Measurements from ENCODE around the gene CERK.

CERK gene

DNA sequence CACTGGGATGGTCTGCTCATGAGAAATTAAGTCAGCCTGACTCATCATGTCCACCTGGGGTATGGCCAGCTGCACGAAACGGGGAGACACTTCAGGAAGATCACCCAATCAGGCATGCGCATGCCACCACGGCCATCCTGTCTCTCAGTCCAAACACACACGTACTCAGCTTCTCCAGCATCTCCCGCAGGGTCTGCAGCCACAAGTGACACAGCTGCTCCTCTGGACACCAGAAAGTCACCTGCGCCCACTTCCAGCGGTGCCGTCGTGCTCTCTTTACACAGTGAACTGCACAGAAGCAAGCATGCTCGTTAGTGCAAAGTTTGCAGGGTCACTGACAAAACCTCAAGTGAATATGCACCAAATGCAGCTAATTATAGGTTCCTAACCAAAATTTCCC, 18.1 kb downstream of the CERK start:
- Histone ChIP-seq H3K36me3 (ENCODE audit: control insufficient read depth in 2 of 2, insufficient read depth in 1 of 2, low read length in 2 of 2) (peaks cover 30 to 45% of the 10 kb centered on the region in 2 experiments; a peak in 2 of 3 replicates), H3K9me3 (ENCODE audit: control insufficient read depth, insufficient read depth, low read depth, low read length) (no peaks in the 10 kb centered on the region), H3K4me1 (ENCODE audit: control insufficient read depth, insufficient read depth, low read length) (no peaks in the 10 kb centered on the region), H3K27ac (ENCODE audit: extremely low read depth, low read depth, low read length) (no peak overlapping the region), H3K4me3 (ENCODE audit: low read depth, low read length) (no peak overlapping the region)
- CTCF ChIA-PET, result interaction anchor here (1.2 to 1.3 kb wide), 2 partner anchors 8 to 157 kb away, joined by 3 read pairs; no protein-coding TSS in a partner anchor
- POLR2A ChIA-PET, result interaction anchor here (1.6 kb wide), 1 partner anchor 41 kb away, joined by 4 read pairs; no protein-coding TSS in a partner anchor
- TF ChIP-seq SP7 (tag by site-specific recombination; IDR thresholded peaks at IDR 0.05) (peak; percentile 56; the same call in 1 of the 2 replicates), ZNF239 (tag by site-specific recombination; IDR thresholded peaks at IDR 0.05) (no peak), TCF7L2 (IDR thresholded peaks at IDR 0.05; ENCODE audit: borderline replicate concordance, low read depth, low read length) (no peak)

- CTCF ChIA-PET, result interaction anchor here (0.7 kb wide), 1 partner anchor 84 kb away, joined by 3 read pairs; no protein-coding TSS in a partner anchor
- H3K36me3 ChIP-seq (ENCODE audit: control insufficient read depth in 2 of 2, insufficient read depth in 1 of 2, low read length in 2 of 2), result peaks cover 45 to 62% of the 10 kb centered on the region in 2 experiments
These were observed 23.5 kb downstream of the CERK start for GRCh38 chr22:46714550-46714949.

DNA sequence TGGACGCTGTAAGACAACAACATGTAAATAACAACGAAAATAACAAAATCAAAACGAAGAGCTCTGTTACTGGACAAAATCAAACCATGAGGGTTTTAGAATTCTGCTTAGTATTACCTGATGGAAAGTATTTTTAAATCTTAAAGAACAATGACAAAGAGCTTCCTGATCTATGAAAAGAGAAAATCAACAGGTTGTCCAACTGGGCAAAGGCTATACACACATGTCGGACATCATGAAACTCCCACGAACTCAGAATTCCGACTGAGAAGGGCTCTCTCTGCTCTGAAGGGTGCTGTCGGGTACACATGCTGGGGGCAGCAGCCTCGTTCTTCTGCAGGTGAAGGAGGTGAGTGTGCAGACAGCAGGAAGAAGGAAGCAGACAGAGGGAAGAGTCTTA, 25.8 kb downstream of the CERK start:
- POLR2A ChIA-PET, result no interaction called here
- no peak for TF ChIP-seq ZNF660 (tag by site-specific recombination; IDR thresholded peaks at IDR 0.05)
- TF ChIP-seq ZNF777 (tag by site-specific recombination; IDR thresholded peaks at IDR 0.05; ENCODE audit: borderline replicate concordance), result no peak
- TF ChIP-seq KLF17 (tag by site-specific recombination; IDR thresholded peaks at IDR 0.05), result no peak
- TF ChIP-seq TRIM28 (IDR thresholded peaks at IDR 0.05; ENCODE audit: borderline replicate concordance, low read length), result no peak
- no peak for TF ChIP-seq ZNF513 (tag by site-specific recombination; IDR thresholded peaks at IDR 0.05)
- 0 out of 2 replicates have a peak, but pooled peaks have one; percentile 51 for TF ChIP-seq SCRT1 (tag by site-specific recombination; IDR thresholded peaks at IDR 0.05; ENCODE audit: borderline replicate concordance)
- TF ChIP-seq ZNF629 (tag by site-specific recombination; IDR thresholded peaks at IDR 0.05), result no peak

More at GRCh38 chr22:46714550-46714949, 23.5 kb downstream of the CERK start:
- POLR2A ChIA-PET, result no interaction called here
- H3K9me3 ChIP-seq (ENCODE audit: control insufficient read depth, insufficient read depth, low read depth, low read length), result no peaks in the 10 kb centered on the region
- no peak overlapping the region for H3K4me3 ChIP-seq (ENCODE audit: low read depth, low read length)
- TF ChIP-seq GLIS1 (tag by site-specific recombination; IDR thresholded peaks at IDR 0.05) (no peak), ZNF169 (tag by site-specific recombination; IDR thresholded peaks at IDR 0.05) (no peak), ZNF776 (tag by site-specific recombination; IDR thresholded peaks at IDR 0.05; ENCODE audit: borderline replicate concordance) (no peak), ZNF600 (tag by site-specific recombination; IDR thresholded peaks at IDR 0.05) (no peak), YY1 (tag by site-specific recombination; IDR thresholded peaks at IDR 0.05) (no peak), ZNF114 (tag by site-specific recombination; IDR thresholded peaks at IDR 0.05) (no peak), ZNF837 (tag by site-specific recombination; IDR thresholded peaks at IDR 0.05) (no peak), ZNF792 (tag by site-specific recombination; IDR thresholded peaks at IDR 0.05) (no peak), IKZF3 (tag by site-specific recombination; IDR thresholded peaks at IDR 0.05) (no peak), ZBTB8A (tag by site-specific recombination; IDR thresholded peaks at IDR 0.05) (no peak), TSHZ1 (tag by site-specific recombination; IDR thresholded peaks at IDR 0.05; ENCODE audit: borderline replicate concordance) (no peak), ZNF585B (tag by site-specific recombination; IDR thresholded peaks at IDR 0.05) (no peak), HOXA7 (CRISPR knock-in tag; IDR thresholded peaks at IDR 0.05; ENCODE audit: borderline replicate concordance) (no peak), ZNF768 (tag by site-specific recombination; IDR thresholded peaks at IDR 0.05) (no peak), SETDB1 (IDR thresholded peaks at IDR 0.05; ENCODE audit: insufficient read length, low read length) (no peak), ZNF133 (tag by site-specific recombination; IDR thresholded peaks at IDR 0.05) (no peak), ZNF311 (tag by site-specific recombination; IDR thresholded peaks at IDR 0.05; ENCODE audit: borderline replicate concordance) (no peak), ZNF10 (tag by site-specific recombination; IDR thresholded peaks at IDR 0.05) (no peak), ZNF112 (tag by site-specific recombination; IDR thresholded peaks at IDR 0.05) (no peak)
- TF ChIP-seq, protein P1, sequence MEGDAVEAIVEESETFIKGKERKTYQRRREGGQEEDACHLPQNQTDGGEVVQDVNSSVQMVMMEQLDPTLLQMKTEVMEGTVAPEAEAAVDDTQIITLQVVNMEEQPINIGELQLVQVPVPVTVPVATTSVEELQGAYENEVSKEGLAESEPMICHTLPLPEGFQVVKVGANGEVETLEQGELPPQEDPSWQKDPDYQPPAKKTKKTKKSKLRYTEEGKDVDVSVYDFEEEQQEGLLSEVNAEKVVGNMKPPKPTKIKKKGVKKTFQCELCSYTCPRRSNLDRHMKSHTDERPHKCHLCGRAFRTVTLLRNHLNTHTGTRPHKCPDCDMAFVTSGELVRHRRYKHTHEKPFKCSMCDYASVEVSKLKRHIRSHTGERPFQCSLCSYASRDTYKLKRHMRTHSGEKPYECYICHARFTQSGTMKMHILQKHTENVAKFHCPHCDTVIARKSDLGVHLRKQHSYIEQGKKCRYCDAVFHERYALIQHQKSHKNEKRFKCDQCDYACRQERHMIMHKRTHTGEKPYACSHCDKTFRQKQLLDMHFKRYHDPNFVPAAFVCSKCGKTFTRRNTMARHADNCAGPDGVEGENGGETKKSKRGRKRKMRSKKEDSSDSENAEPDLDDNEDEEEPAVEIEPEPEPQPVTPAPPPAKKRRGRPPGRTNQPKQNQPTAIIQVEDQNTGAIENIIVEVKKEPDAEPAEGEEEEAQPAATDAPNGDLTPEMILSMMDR (tag by site-specific recombination; IDR thresholded peaks at IDR 0.05), result no peak
- H3K4me1 ChIP-seq (ENCODE audit: control insufficient read depth, insufficient read depth, low read length), result no peaks in the 10 kb centered on the region
- no peak overlapping the region for H3K27ac ChIP-seq (ENCODE audit: extremely low read depth, low read depth, low read length)

More for the DNA sequence above, 25.8 kb downstream of the CERK start:
- Histone ChIP-seq H3K4me3 (ENCODE audit: low read depth, low read length) (no peak overlapping the region), H3K27ac (ENCODE audit: extremely low read depth, low read depth, low read length) (no peak overlapping the region), H3K36me3 (ENCODE audit: control insufficient read depth in 2 of 2, insufficient read depth in 1 of 2, low read length in 2 of 2) (peaks cover 38 to 62% of the 10 kb centered on the region in 2 experiments), H3K9me3 (ENCODE audit: control insufficient read depth, insufficient read depth, low read depth, low read length) (no peaks in the 10 kb centered on the region), H3K4me1 (ENCODE audit: control insufficient read depth, insufficient read depth, low read length) (no peaks in the 10 kb centered on the region)
- CTCF ChIA-PET, result no interaction called here

All from HEK293 (cell line).